ENCODE data around the gene NXNL1.

GRCh38 chr19:17479325-17479791 lies 18.6 kb upstream of the NXNL1 start:
- TF ChIP-seq SUZ12 (IDR thresholded peaks at IDR 0.05; ENCODE audit: extremely low read depth, insufficient read depth, insufficient read length) (no peak), YY1 (IDR thresholded peaks at IDR 0.05; ENCODE audit: insufficient read depth, insufficient read length) (no peak), ZNF274 (IDR thresholded peaks at IDR 0.05; ENCODE audit: low read depth, low read length) (no peak)

All from NT2/D1 (cell line).